GM21423 (cell line): Measurements from ENCODE around the gene POLR1E.

Source experiments
- ATAC-seq: cut with Tn5 transposase; IDR thresholded peaks from one replicate; pipeline ENCODE4 v1.9.1; 2021; ENCODE audit warnings: mild to moderate bottlenecking, moderate library complexity; ENCODE audit not compliant: unreplicated experiment

Gene POLR1E

DNA sequence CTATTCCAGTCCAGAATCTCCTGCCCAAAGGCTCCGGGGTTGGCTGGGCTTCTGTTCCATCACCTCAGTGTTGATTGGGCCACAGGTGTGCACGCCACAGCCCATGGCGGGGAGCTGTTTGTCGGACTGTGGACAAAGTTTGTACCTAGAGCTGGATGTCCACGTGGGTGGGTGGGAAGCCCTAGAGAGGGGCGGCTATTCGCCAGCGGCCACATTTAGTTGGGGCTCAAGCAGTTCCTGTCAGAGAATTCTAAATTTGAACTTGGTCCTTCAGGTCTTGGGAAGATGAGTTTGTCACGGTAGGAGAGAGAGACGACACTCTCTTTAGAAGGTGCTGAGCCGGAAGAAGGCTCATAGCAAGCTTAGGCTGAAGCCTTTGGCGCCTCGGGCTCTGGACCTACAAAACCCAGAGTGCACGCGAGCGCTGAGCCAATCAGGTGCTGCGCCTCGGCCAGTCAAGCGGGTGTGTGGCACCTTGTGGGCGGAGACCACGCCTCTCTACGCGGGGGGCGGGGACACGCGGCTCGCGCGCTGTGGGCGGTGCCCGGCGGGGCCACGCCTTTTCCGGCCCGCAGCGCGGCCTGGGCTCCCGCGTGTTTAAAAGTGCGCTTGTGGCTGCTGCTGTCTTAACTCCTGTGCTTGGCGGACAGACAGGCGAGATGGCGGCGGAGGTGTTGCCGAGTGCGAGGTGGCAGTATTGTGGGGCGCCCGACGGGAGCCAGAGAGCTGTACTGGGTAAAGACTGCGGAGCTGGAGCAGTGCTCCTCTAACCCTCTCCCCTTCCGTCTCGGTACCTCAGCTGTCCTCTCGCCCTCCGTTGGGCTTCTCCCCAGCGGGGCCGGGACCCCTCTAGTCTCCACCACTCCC, at the start of gene POLR1E:
POLR1E (plus strand) TSS at position 560 of the 867 bp plus-strand sequence; CDS start at position 660, 100 bp downstream.
- peak; percentile 97 for ATAC-seq

DNA sequence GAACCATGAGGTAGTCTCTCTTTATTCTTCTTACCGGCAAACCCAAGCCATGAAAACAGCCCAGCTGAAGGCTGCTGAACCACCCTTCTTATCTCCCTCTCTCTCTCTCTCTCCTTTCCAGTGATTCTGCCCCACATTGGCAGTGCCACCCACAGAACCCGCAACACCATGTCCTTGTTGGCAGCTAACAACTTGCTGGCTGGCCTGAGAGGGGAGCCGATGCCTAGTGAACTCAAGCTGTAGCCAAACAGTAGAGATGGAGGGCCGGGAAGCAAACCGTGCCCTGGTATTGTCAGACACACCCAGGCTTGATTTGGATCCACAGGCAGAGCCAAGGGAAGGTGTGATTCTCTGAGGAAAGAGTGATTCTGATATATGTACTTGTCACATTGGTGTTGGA, 49.2 kb upstream of the POLR1E start:
- ATAC-seq: no peak

DNA sequence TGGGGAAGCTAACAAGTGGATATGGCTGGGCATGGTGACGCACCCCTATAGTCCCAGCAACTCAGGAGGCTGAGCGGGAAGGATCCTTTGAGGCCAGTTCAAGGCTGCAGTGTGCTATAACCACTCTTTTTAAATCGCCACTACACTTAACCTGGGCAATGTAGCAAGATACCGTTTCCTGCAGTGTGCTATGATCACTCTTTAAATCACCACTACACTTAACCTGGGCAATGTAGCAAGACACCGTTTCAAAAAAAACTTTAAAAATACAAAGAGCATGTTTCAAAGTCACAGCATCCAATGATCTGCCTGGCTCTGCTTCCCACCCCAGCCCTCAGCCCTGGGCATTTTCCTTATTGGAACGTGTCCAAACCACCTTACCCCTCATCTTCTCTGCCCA, 48.7 kb upstream of the POLR1E start:
- no peak for ATAC-seq

- no peak for ATAC-seq
These were observed 48.1 kb upstream of the POLR1E start for GRCh38 chr9:37437621-37438020.

DNA sequence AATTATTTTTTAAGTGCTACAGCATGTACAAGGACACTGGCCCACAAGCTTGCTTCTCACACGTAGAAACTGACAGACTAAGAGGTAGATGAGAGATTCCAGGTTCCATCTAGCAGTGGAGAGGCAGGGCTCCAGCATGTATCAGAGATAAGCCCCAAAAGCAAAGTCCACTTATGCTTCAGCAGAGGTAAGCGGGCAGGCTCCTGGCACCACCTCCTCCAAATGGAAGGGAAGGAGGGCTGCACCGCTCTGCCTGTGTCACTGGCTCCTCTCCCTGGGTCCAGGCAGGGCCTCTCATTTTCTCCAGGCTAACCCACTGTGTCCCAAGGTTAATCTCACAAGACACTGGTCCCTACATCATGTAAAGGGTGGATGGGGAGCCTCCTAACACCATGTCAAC, 47.4 kb upstream of the POLR1E start:
- ATAC-seq: no peak

DNA sequence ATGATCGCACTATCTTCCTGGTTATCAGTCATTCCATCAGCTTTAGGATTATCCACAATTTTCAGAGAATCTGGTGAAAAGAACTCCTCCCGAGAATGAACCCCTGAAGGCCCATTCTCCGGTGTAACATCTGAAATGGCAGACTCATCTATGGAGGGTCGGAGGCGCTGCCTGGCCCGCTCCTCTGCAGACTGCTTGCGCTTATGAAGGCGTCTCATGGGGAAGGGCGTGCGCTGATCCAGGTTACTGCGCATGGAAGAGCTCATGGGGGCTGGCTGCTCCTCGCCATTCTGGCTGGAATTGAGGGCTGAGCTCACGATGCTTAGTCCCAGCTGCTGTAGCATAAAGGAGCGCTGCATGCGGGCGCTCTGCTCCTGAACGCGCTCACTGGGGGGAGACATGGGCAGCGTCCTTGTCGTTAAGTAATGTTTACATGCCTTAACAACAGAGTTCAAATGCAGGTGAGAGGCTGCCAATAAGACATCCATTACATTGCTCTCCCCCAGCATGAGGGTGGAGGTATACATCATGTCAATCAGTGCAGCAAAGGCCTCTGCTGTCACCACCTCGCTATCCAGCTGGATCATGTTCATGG, 43.9 kb upstream of the POLR1E start:
- no peak for ATAC-seq

DNA sequence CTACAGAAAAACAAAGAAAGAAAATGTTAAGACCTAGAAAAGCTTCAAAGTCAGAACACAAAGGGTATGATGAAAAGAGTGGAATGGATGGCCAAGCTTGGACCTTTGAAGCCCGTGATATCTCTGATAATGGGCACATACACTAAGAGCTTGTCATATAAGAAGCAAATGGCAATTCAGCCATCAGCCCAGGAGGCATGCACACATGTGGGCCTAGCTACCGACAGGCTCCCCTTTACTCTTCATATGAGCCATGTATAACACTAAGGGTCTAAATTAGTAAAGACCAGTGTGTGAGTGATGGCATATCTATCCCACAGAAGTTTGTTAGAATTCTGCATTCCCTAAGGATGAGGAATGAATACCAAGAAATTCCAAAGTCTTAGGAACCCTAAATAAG, 43.2 kb upstream of the POLR1E start:
- no peak for ATAC-seq

DNA sequence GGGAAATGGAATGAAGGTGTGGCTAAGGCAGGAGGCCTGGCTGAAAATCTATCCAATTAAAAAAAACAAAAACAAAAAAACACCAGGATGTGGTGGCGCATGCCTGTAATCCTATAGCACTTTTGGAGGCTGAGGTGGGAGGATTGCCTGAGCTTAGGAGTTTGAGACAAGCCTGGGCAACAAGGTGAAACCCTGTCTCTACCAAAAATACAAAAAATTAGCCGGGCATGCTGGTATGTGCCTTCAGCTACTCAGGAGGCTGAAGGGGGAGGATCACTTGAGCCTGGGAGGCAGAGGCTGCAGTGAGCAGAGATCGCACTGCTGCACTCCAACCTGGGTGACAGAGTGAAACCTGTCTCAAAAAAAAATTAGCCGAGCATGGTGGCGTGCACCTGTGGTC, 42.2 kb upstream of the POLR1E start:
- no peak for ATAC-seq

DNA sequence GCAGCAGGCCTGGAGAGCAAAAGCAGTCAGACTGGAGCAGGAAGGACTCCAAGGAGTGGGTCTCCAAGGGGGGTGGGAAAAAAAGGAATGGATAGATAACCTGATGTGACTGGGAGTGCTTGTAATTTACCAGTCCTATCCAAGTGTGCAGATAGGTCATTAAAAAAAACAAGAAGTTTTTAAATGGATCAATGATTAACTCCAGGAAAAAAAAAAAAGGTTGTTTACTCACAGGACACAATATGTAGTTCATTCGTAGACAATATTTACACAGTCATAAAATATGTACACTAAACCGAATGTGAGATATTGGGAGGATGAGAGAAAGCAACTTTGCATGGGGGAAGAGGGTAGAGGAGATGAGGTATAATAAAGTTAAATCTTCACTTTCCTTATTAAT, 40.9 kb upstream of the POLR1E start:
- ATAC-seq: no peak

- ATAC-seq: no peak
These were observed 39.9 kb upstream of the POLR1E start for GRCh38 chr9:37445832-37446231.

- no peak for ATAC-seq
These were observed 39.3 kb upstream of the POLR1E start for GRCh38 chr9:37446401-37446800.

DNA sequence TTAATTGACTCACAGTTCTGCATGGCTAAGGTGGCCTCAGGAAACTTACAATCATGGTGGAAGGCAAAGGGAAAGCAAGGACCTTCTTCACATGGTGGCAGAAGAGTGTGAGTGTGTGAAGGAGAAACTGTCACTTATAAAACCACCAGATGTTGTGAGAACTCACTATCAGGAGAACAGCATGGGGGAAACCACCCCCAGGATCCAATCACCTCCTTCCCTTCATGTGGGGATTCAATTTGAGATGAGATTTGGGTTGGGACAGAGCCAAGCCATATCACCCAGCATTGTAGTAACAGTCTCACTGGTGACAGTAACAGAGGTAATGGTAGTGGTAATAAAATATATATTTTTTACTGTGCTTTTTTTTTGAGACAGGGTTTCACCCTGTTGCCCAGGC, 38.6 kb upstream of the POLR1E start:
- ATAC-seq: no peak

DNA sequence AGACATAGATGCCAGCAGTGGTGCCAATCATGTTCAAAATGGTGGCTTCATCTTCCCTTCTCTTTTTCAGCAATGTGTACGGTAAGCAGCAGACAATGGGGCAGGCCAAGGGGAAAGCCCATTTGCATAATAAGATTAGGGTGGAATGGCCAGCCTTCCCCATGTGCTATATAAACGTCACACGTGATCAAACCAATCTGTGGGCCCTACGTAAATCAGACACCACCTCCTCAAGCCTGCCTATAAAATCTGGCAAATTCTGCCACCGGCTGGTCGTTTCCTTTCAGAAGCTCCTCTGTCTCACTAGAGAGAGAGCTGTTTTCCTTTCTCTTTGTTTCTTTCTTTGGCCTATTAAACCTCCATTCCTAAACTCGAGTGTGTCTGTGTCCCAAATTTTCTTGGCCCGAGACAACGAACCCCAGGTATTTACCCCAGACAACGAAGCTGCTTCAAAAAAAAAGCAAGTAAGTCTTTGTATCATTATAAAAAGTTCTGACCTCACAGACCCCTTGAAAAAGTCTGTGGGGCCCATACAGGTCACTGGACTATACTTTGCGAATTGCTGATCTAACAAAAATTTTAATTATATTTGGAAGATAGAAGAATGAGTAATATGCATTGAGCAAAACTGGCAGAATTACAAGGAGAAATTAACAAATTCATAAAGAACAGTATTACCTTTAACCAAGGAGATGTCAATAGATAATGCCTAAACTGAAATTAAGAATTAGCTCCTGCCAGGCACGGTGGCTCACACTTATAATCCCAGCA, 35.7 kb upstream of the POLR1E start:
- no peak for ATAC-seq

- no peak for ATAC-seq
These were observed 34.1 kb upstream of the POLR1E start for GRCh38 chr9:37451628-37452027.

DNA sequence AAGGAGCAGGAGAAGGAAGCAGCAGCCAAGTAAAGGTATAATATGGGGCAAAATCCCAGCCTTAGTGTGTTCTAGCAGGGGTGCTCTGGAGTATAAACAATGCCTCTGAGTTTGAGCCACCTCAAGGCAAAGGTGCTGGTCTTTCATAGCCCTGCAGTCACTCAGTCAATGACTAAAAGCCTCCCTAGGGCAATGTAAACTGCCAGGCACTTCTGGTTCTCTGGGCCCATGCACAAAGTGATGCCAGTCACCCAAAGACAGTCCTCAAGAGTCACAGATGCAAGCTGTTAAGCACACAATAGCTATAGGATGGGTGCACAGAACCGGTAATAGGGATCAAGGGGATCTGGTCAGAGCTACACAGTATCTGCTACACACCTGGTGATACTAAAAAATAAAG, 33.1 kb upstream of the POLR1E start:
- ATAC-seq: no peak

DNA sequence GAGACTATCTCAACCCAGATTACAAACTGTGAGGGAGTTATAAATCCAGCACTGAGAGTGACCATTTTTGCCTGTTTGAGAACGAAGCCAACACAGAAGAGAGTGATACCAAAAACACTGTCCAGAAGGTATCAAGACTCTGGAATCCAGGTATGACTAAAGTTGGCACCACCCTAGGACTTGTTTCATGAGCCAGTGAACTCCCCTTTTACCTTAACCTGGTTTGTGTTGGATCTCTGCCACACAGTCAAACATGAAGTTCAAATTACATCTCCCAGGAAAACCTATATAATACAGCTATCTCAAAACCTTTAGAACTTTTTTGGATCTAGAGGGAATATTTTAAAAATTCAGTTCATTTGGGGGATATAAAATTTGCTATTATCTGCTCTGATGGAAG, 31.9 kb upstream of the POLR1E start:
- ATAC-seq: no peak

GRCh38 chr9:37454238-37454637, 31.5 kb upstream of the POLR1E start:
- no peak for ATAC-seq

DNA sequence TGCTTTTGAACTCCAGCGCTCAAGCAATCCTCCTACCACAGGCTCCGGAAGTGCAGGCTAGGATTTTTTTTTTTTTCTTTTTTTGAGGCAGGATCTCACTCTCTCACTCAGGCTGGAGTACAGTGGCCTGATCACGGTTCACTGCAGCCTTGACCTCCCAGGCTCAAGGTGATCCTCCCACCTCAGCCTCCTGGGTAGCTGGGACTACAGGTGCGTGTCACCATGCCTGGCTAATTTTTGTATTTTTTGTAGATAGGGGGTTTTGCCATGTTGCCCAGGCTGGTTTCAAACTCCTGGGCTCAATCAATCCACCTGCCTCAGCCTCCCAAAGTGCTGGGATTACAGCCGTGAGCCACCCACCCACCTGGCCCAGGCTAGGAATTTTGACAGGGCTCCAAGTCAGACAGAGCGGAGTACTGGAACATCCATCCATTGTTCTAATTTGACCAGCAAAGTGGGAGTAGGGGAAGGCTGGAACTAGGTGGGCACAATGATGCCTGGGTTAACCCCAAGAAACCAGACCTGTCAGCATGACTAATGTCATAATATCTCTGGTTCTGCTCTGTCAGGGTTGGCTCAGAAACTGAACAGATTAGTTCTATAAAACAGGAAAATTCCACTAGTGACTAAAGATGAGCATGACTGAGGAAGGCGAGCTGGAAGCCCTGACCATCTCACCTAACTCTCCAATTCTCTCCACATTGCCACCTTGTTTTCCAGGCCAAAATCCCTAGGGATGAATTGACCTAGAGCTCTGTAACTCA, 29.7 kb upstream of the POLR1E start:
- ATAC-seq: no peak

- no peak for ATAC-seq
These were observed 28.9 kb upstream of the POLR1E start for GRCh38 chr9:37456817-37457216.

GRCh38 chr9:37464006-37464405, 21.7 kb upstream of the POLR1E start:
- no peak for ATAC-seq
